PFSK-1 (cell line): ENCODE results near the gene HIP1.

ENCODE experiments used
- TAF1 ChIP-seq: IDR thresholded peaks from 2 replicates; pipeline ENCODE4 v1.6.1; 2012; ENCODE audit warnings: low read length, control low read depth, borderline replicate concordance; ENCODE audit not compliant: insufficient read depth
- TF ChIP-seq, protein P1 (sequence below), 2 experiments: IDR thresholded peaks; 2 replicates each; pipeline versions ENCODE4 v1.6.1 to v1.8.0; 2011 to 2012; ENCODE audit warnings: low read depth in 2 of 2, low read length in 2 of 2, control low read depth in 1 of 2, inconsistent platforms in 1 of 2, mild to moderate bottlenecking in 1 of 2, moderate library complexity in 1 of 2; ENCODE audit not compliant: insufficient read depth in 1 of 2

DNA sequence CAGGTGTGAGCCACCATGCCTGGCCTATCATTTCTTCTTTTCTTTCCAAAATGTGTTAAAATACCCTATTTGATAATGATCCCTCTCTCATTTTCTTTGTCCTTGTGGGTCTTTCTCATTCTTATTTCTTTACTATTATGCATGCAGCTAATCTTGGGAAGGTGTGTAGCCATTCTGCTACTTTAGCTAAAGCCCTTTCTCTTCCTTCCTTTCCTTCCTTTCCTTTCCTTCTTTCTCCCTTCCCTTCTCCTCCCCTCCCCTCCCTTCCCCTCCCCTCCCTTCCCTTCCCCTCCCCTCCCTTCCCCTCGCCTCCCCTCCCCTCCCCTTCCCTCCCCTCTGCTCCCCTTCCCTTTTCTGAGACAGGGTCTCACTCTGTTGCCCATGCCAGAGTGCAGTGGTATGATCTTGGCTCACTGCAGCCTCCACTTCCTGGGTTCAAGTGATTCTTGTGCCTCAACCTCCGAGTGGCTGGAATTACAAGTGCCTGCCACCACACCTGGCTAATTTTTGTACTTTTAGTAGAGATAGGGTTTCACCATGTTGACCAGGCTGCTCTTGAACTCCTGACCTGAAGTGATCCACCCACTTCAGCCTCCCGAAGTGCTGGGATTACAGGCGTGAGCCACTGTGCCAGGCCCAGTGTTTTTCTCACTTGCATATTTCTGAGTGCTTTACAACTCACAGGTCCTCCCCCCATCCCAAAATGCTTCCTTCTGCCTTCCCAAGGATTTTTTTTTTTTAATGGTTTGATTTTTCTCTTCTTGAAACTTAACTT lies 42.3 kb downstream of the HIP1 start:
- no peak for TF ChIP-seq TAF1
- TF ChIP-seq, protein P1, sequence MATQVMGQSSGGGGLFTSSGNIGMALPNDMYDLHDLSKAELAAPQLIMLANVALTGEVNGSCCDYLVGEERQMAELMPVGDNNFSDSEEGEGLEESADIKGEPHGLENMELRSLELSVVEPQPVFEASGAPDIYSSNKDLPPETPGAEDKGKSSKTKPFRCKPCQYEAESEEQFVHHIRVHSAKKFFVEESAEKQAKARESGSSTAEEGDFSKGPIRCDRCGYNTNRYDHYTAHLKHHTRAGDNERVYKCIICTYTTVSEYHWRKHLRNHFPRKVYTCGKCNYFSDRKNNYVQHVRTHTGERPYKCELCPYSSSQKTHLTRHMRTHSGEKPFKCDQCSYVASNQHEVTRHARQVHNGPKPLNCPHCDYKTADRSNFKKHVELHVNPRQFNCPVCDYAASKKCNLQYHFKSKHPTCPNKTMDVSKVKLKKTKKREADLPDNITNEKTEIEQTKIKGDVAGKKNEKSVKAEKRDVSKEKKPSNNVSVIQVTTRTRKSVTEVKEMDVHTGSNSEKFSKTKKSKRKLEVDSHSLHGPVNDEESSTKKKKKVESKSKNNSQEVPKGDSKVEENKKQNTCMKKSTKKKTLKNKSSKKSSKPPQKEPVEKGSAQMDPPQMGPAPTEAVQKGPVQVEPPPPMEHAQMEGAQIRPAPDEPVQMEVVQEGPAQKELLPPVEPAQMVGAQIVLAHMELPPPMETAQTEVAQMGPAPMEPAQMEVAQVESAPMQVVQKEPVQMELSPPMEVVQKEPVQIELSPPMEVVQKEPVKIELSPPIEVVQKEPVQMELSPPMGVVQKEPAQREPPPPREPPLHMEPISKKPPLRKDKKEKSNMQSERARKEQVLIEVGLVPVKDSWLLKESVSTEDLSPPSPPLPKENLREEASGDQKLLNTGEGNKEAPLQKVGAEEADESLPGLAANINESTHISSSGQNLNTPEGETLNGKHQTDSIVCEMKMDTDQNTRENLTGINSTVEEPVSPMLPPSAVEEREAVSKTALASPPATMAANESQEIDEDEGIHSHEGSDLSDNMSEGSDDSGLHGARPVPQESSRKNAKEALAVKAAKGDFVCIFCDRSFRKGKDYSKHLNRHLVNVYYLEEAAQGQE (IDR thresholded peaks at IDR 0.05; ENCODE audit: insufficient read depth in 1 of 2, low read depth in 2 of 2, low read length in 2 of 2) = no peak
